Placental epithelial cell (primary cell): Measurements from ENCODE around the gene TMCC3. TPM values are rescaled to one million over a fixed set of nuclear protein-coding genes. Genes with fewer than 3 reads are reported as not detected.

Experiments
- small RNA-seq: library from RNA; depleted of rRNA; stranded (forward); fragments of <200 nt; gene quantifications from one replicate; pipeline ENCODE3, GENCODE V24; 2012
- total RNA-seq: library from RNA; depleted of rRNA; stranded (reverse); fragments of >200 nt; gene quantifications from 2 replicates; pipeline ENCODE4 v1.2.3, GENCODE V29; 2012

The TMCC3 gene, protein sequence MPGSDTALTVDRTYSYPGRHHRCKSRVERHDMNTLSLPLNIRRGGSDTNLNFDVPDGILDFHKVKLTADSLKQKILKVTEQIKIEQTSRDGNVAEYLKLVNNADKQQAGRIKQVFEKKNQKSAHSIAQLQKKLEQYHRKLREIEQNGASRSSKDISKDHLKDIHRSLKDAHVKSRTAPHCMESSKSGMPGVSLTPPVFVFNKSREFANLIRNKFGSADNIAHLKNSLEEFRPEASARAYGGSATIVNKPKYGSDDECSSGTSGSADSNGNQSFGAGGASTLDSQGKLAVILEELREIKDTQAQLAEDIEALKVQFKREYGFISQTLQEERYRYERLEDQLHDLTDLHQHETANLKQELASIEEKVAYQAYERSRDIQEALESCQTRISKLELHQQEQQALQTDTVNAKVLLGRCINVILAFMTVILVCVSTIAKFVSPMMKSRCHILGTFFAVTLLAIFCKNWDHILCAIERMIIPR
- under 0.01 and 0.11 TPM in 2 replicates for total RNA-seq

DNA sequence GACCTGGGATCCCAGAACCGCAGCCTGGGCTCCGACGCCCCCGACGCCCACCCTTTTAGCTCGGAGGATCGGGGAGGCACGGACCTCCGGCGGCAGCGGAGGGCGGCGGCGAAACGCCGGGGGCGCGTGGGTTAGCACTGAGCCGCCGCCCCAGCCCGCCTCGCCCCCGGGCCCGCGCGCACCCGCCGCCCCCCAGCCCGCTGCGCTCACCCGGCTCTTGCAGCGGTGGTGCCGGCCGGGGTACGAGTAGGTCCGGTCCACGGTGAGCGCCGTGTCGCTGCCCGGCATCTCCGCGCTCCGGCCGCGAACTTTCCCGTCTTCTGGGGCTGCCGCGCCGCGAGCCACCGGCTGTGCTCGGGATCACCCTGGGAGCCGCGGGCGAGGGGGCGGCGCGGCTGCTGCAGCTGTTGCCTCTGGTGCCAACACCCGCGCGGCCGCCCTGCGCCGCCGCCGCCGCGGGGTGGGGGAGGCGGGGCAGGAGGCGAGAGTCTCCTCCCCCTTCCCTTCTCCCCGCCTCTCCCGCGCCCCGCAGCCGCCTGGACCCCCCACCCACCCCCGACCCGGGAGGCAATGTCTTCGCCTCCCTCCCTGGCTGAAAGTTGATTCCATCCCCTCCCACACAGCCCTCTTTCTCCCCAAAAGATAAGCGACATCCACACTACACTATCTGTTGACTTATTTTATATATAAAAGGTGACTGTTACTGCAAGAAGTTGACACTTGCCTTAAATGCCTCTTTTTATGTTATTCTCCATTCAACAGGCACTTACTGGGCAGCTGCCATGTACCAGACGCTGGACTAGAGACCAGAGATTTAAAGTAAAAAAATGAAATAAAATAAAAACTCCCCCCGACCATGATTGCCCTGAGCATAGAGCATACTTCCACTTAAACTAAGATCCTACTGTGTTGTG lies at the start of gene TMCC3:
Gene TMCC3, minus strand, starts transcription at position 415 of the 914 bp plus-strand sequence. Its CDS starts 127 bp downstream, at position 288.

Small RNA genes within 50 kb of the gene (small RNA-seq; reads per million reads assigned to genes)
- gene LSM3P2 (not detected), gene MIR5700 (not detected)

Other genes starting within 250 kb of the TMCC3 start
- gene CEP83, start 190.7 kb downstream of the TMCC3 start, total RNA-seq = 5.9 and 7.3 TPM in 2 replicates